Measurements from ENCODE around the gene SSUH2. TPM values are rescaled to one million over a fixed set of nuclear protein-coding genes. Genes with fewer than 3 reads are reported as not detected.
A peak's percentile ranks its signal among the peaks of the same experiment; 100 is the strongest.

The SSUH2 gene
- total and polyA plus RNA-seq, 2 experiments from 2014 or later, result 19.7 to 21.3 TPM

DNA sequence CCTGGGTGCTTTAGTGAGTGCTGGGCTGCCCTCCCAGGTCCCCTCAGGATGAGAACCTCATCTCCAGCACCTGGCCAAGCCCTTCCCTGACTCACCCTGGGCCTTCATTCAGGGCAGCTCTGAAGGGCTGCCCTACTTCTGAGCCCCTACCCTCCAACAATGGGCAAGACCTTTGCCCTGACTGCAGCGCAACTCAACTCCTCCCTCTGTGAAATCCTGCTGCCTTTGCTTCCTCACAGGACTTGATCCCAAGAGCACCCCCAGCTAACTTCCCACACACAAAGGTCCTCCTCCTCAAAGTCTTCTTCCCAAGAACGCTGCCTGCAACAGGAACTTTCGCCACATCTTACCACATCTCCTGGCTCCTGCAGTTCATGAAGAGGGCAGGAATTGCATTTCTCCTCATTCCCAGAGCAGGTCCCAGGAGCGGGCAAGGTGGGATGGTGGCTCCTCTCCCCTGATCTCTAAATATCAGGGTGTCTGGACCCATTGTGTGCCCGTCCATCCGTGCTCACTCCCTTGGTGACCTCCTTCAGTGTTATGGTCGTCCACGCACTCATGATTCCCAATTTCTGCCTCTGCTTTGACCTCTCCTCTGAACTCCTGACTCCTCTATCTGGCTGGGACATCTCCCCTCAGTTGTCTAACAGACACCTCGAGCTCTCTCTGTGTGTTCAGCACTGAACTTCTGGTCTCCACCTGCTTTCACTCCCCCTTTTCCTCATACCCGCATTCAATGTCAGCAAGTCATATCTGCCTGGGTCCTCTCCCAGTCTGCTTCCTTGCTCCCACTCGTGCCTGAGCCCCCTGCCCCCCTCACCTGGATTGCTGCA is 4.5 kb upstream of the SSUH2 start:
- Histone ChIP-seq H3K4me1 (ENCODE audit: insufficient read depth) (peaks cover 48% of the 10 kb centered on the region), H3K9me2 (replicated peaks; ENCODE audit: insufficient read depth) (no peaks in the 10 kb centered on the region), H3K79me2 (peaks cover 5% of the 10 kb centered on the region), H3K9me3 (ENCODE audit: low read depth) (no peaks in the 10 kb centered on the region), H3K27ac (peak overlapping the region; percentile 82), H3K4me2 (peak overlapping the region; percentile 17), H3K4me3 (no peak overlapping the region), H2AFZ (no peak overlapping the region), H4K20me1 (ENCODE audit: insufficient read depth, poor library complexity, severe bottlenecking) (no peaks in the 10 kb centered on the region), H3K36me3 (replicated peaks; ENCODE audit: insufficient read depth, low read depth) (no peaks in the 10 kb centered on the region), H3K27me3 (no peaks in the 10 kb centered on the region)
- no peak for DNase-seq (ENCODE audit: low spot score)
- TF ChIP-seq EZH2phosphoT487 (IDR thresholded peaks at IDR 0.05; ENCODE audit: low read depth, severe bottlenecking, unreplicated experiment) (no peak), EZH2 (IDR thresholded peaks at IDR 0.05; ENCODE audit: borderline replicate concordance) (no peak)
- TF ChIP-seq, protein P1, sequence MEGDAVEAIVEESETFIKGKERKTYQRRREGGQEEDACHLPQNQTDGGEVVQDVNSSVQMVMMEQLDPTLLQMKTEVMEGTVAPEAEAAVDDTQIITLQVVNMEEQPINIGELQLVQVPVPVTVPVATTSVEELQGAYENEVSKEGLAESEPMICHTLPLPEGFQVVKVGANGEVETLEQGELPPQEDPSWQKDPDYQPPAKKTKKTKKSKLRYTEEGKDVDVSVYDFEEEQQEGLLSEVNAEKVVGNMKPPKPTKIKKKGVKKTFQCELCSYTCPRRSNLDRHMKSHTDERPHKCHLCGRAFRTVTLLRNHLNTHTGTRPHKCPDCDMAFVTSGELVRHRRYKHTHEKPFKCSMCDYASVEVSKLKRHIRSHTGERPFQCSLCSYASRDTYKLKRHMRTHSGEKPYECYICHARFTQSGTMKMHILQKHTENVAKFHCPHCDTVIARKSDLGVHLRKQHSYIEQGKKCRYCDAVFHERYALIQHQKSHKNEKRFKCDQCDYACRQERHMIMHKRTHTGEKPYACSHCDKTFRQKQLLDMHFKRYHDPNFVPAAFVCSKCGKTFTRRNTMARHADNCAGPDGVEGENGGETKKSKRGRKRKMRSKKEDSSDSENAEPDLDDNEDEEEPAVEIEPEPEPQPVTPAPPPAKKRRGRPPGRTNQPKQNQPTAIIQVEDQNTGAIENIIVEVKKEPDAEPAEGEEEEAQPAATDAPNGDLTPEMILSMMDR (IDR thresholded peaks at IDR 0.05; ENCODE audit: poor library complexity), result no peak
- 89% methylated on average over 11 of the region's 11 CpGs for WGBS (ENCODE audit: low lambda C conversion rate, missing lambda C conversion rate)

DNA sequence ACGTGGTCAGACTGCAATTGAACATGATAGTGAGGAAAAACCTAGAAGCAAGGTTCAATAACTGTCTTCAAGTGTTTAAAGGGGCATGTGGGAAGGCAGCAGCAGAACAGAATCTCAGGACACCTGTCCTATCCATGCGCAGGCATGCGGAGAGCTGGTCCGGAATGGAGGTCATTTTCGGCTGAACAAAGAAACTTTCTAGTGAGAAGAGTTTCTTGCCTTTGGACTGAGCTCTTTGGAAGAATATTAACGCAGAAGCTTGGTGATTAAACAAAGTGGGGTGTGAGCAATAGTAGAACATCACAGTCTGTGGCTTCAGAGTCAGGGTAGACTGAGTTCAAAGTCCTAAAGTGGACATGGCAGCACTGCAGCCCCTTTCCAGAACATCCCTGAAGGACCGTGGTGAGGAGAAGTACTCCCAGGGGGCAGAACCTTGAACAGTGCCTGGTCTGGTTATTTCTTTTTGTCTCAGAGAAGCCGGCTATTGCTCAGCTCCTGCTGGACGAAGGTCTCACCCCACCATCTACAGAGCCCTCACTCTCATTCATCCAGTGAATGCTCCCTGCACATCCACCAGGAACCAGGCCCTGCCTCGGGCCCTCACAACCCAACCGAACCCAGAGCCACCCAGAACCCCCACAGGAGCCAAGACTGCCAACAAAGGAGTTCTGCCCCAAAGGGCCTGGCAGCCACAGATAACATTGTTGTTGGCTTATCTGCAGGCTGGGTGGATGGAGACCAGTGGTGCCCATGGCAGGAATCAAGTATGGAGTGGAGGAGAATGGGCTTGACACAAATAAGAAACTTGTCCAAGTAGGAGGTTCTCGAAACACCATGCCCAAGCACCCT is 2.8 kb upstream of the SSUH2 start:
- TF ChIP-seq EZH2phosphoT487 (IDR thresholded peaks at IDR 0.05; ENCODE audit: low read depth, severe bottlenecking, unreplicated experiment), result no peak
- no peak for TF ChIP-seq EZH2 (IDR thresholded peaks at IDR 0.05; ENCODE audit: borderline replicate concordance)
- TF ChIP-seq, protein P1 (IDR thresholded peaks at IDR 0.05; ENCODE audit: poor library complexity), result no peak
- peak; percentile 48 for DNase-seq (ENCODE audit: low spot score)
- Histone ChIP-seq H3K36me3 (replicated peaks; ENCODE audit: insufficient read depth, low read depth) (no peaks in the 10 kb centered on the region), H3K27me3 (no peaks in the 10 kb centered on the region), H4K20me1 (ENCODE audit: insufficient read depth, poor library complexity, severe bottlenecking) (no peaks in the 10 kb centered on the region), H3K4me1 (ENCODE audit: insufficient read depth) (peaks cover 44% of the 10 kb centered on the region), H3K4me3 (no peak overlapping the region), H3K4me2 (peak overlapping the region; percentile 22), H3K79me2 (peaks cover 5% of the 10 kb centered on the region), H2AFZ (no peak overlapping the region), H3K9me3 (ENCODE audit: low read depth) (no peaks in the 10 kb centered on the region), H3K9me2 (replicated peaks; ENCODE audit: insufficient read depth) (no peaks in the 10 kb centered on the region), H3K27ac (peak overlapping the region; percentile 82)
- WGBS (ENCODE audit: low lambda C conversion rate, missing lambda C conversion rate), result 89% methylated on average over 12 of the region's 12 CpGs

DNA sequence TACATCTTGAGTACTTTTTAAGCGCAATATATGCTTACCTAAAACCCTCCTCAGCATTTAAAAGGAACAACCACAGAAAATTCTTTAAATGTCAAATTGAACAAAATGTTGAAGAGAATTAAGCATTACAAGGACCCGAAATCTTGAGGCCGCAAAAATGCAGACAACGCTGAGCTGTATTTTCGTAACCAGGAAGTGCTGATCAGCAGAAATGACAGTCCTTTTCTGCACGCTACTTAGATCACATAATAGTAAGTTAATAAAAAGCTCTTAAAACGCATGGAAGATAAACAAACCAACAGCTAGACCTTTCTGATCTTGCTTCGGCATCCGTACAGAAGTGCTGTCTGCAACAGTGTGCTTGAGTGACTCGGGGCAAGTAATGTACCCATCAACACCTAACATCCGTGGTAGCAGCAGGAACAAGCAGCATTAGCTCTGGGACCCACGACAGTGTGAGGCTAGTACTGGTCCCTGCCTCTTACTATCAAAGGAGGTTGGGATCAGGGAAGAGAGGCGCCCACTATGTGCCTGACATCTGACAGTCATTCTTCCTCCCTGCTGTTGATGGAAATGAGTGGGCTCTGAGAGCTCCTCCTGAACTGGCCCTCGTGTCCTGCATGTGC is 1.8 kb upstream of the SSUH2 start:
- peak overlapping the region; percentile 82 for H3K27ac ChIP-seq
- no peaks in the 10 kb centered on the region for H3K9me3 ChIP-seq (ENCODE audit: low read depth)
- 72% methylated on average over 14 of the region's 14 CpGs for WGBS (ENCODE audit: low lambda C conversion rate, missing lambda C conversion rate)
- no peak overlapping the region for H2AFZ ChIP-seq
- no peaks in the 10 kb centered on the region for H3K27me3 ChIP-seq
- TF ChIP-seq EZH2phosphoT487 (IDR thresholded peaks at IDR 0.05; ENCODE audit: low read depth, severe bottlenecking, unreplicated experiment) (no peak), EZH2 (IDR thresholded peaks at IDR 0.05; ENCODE audit: borderline replicate concordance) (no peak)
- TF ChIP-seq, protein P1 (IDR thresholded peaks at IDR 0.05; ENCODE audit: poor library complexity), result no peak
- no peak overlapping the region for H3K4me3 ChIP-seq
- no peaks in the 10 kb centered on the region for H3K9me2 ChIP-seq (replicated peaks; ENCODE audit: insufficient read depth)
- no peaks in the 10 kb centered on the region for H3K36me3 ChIP-seq (replicated peaks; ENCODE audit: insufficient read depth, low read depth)
- DNase-seq (ENCODE audit: low spot score), result no peak
- peaks cover 37% of the 10 kb centered on the region for H3K4me1 ChIP-seq (ENCODE audit: insufficient read depth)
- H3K4me2 ChIP-seq, result peak overlapping the region; percentile 22
- H3K79me2 ChIP-seq, result peaks cover 5% of the 10 kb centered on the region
- H4K20me1 ChIP-seq (ENCODE audit: insufficient read depth, poor library complexity, severe bottlenecking), result no peaks in the 10 kb centered on the region
